Loucy (cell line): Measurements from ENCODE around the gene RIMBP2.

Experiments used
- H2AFZ ChIP-seq: fragments of 200-600 bp; sonication (generic); 2 replicates; pipeline ENCODE4 v1.6.0; 2016; ENCODE audit warnings: antibody characterized with exemption, mild to moderate bottlenecking, low read length, moderate library complexity
- H3F3A ChIP-seq: fragments of 200-600 bp; 2 replicates; pipeline ENCODE4 v1.6.0; 2016; ENCODE audit warnings: antibody characterized with exemption, low read depth, mild to moderate bottlenecking
- H3K27me3 ChIP-seq: fragments of 200-600 bp; sonication (generic); 2 replicates; pipeline ENCODE4 v1.6.1; 2014; ENCODE audit warnings: low read length, mild to moderate bottlenecking; ENCODE audit not compliant: insufficient read depth, poor library complexity, severe bottlenecking
- H3K36me3 ChIP-seq: fragments of 200-600 bp; sonication (generic); 2 replicates; pipeline ENCODE4 v1.6.1; 2016; ENCODE audit warnings: low read length; ENCODE audit not compliant: insufficient read depth
- H3K4me1 ChIP-seq: fragments of 200-600 bp; sonication (generic); 2 replicates; pipeline ENCODE4 v1.5.1; 2014; ENCODE audit warnings: low read length, mild to moderate bottlenecking; ENCODE audit not compliant: insufficient read depth, poor library complexity, severe bottlenecking
- H3K4me2 ChIP-seq: fragments of 200-600 bp; sonication (generic); 2 replicates; pipeline ENCODE4 v1.6.0; 2014; ENCODE audit warnings: antibody characterized with exemption, low read length, low read depth, mild to moderate bottlenecking; ENCODE audit not compliant: poor library complexity, severe bottlenecking
- H3K4me3 ChIP-seq: fragments of 200-600 bp; sonication (generic); 2 replicates; pipeline ENCODE4 v1.5.1; 2014; ENCODE audit warnings: low read length, mild to moderate bottlenecking, mixed read lengths; ENCODE audit not compliant: poor library complexity, severe bottlenecking
- H3K79me2 ChIP-seq: fragments of 200-600 bp; sonication (generic); 2 replicates; pipeline ENCODE4 v1.6.1; 2014; ENCODE audit warnings: low read length; ENCODE audit not compliant: insufficient read depth
- H3K9ac ChIP-seq: fragments of 200-600 bp; sonication (generic); 2 replicates; pipeline ENCODE4 v1.6.0; 2014; ENCODE audit warnings: mild to moderate bottlenecking, low read depth, low read length, moderate library complexity; ENCODE audit not compliant: poor library complexity, severe bottlenecking
- H3K9me2 ChIP-seq: fragments of 200-600 bp; sonication (generic); replicated peaks from 2 replicates; pipeline ENCODE4 v1.6.1; 2016; ENCODE audit warnings: low read depth, low read length, mixed read lengths
- H3K9me3 ChIP-seq: fragments of 200-600 bp; sonication (generic); 2 replicates; pipeline ENCODE4 v1.6.1; 2014; ENCODE audit warnings: mild to moderate bottlenecking, antibody characterized with exemption, low read length, low read depth; ENCODE audit not compliant: insufficient read depth
- H4K20me1 ChIP-seq: fragments of 200-600 bp; sonication (generic); 2 replicates; pipeline ENCODE4 v1.6.0; 2014; ENCODE audit warnings: antibody characterized with exemption, low read length, mild to moderate bottlenecking; ENCODE audit not compliant: insufficient read depth, poor library complexity, severe bottlenecking
- EZH2phosphoT487 ChIP-seq: fragments of 200-600 bp; IDR thresholded peaks from 2 replicates; pipeline ENCODE4 v1.6.1; 2018; ENCODE audit warnings: antibody characterized with exemption, mild to moderate bottlenecking, moderate library complexity, borderline replicate concordance
- TF ChIP-seq, protein P1 (sequence below): fragments of 200-600 bp; sonication (generic); conservative IDR thresholded peaks from 2 replicates; pipeline ENCODE4 v1.5.1; 2014; ENCODE audit warnings: mild to moderate bottlenecking, antibody characterized with exemption, low read length

RIMBP2 gene

DNA sequence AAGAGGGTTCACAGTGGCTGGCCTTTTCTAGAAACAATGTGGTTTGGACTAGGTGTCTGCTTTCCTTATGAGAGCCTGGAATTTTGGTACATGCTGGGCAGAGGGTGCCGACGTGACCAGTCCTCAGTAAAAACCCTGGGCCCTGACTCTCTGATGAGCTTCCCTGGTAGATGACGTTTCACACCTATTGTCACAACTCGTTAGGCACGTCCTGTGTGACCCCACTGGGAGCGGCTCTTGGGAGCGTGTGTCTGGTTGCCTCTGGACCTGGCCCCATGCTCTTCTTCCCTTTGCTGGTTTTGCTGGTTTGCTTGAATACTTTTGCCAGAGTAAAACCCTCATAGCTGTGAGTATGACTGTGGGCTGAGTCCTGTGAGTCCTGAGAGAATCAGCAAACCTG is 136.9 kb downstream of the RIMBP2 start:
- no peaks in the 10 kb centered on the region; the same call in 1 of the 2 replicates for H3K9me3 ChIP-seq

DNA sequence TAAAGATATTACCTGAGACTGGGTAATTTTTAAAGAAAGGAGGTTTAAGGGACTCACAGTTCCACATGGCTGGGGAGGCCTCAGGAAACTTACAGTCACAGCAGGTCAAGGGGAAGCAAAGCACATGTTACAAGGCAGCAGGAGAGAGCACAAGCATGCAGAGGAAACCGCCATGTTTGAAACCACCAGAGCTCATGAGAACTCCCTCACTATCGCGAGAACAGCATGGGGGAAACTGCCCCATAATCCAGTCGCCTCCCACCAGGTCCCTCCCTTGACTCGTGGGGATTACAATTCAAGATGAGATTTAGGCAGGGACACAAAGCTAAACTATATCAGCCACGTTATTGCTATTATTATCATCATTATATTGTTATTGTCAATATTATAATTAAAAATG is 138.7 kb downstream of the RIMBP2 start:
- Histone ChIP-seq H4K20me1 (no peaks in the 10 kb centered on the region), H3K4me1 (no peaks in the 10 kb centered on the region), H3F3A (no peaks in the 10 kb centered on the region), H3K36me3 (no peaks in the 10 kb centered on the region), H3K4me2 (no peak overlapping the region), H2AFZ (no peak overlapping the region), H3K4me3 (no peak overlapping the region), H3K79me2 (no peaks in the 10 kb centered on the region), H3K9me3 (no peaks in the 10 kb centered on the region; the same call in 1 of the 2 replicates), H3K27me3 (no peaks in the 10 kb centered on the region), H3K9me2 (no peaks in the 10 kb centered on the region), H3K9ac (no peak overlapping the region)
- no peak for TF ChIP-seq EZH2phosphoT487
- TF ChIP-seq, protein P1, sequence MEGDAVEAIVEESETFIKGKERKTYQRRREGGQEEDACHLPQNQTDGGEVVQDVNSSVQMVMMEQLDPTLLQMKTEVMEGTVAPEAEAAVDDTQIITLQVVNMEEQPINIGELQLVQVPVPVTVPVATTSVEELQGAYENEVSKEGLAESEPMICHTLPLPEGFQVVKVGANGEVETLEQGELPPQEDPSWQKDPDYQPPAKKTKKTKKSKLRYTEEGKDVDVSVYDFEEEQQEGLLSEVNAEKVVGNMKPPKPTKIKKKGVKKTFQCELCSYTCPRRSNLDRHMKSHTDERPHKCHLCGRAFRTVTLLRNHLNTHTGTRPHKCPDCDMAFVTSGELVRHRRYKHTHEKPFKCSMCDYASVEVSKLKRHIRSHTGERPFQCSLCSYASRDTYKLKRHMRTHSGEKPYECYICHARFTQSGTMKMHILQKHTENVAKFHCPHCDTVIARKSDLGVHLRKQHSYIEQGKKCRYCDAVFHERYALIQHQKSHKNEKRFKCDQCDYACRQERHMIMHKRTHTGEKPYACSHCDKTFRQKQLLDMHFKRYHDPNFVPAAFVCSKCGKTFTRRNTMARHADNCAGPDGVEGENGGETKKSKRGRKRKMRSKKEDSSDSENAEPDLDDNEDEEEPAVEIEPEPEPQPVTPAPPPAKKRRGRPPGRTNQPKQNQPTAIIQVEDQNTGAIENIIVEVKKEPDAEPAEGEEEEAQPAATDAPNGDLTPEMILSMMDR: no peak

More for the DNA sequence above, 136.9 kb downstream of the RIMBP2 start:
- no peak for TF ChIP-seq EZH2phosphoT487
- TF ChIP-seq, protein P1: no peak
- no peaks in the 10 kb centered on the region for H3F3A ChIP-seq
- H3K9me2 ChIP-seq: no peaks in the 10 kb centered on the region
- H3K4me1 ChIP-seq: no peaks in the 10 kb centered on the region
- no peak overlapping the region for H3K4me2 ChIP-seq
- H3K79me2 ChIP-seq: no peaks in the 10 kb centered on the region
- no peak overlapping the region for H3K9ac ChIP-seq
- H3K4me3 ChIP-seq: no peak overlapping the region
- no peaks in the 10 kb centered on the region for H3K36me3 ChIP-seq
- H4K20me1 ChIP-seq: no peaks in the 10 kb centered on the region
- H3K27me3 ChIP-seq: no peaks in the 10 kb centered on the region
- H2AFZ ChIP-seq: no peak overlapping the region

DNA sequence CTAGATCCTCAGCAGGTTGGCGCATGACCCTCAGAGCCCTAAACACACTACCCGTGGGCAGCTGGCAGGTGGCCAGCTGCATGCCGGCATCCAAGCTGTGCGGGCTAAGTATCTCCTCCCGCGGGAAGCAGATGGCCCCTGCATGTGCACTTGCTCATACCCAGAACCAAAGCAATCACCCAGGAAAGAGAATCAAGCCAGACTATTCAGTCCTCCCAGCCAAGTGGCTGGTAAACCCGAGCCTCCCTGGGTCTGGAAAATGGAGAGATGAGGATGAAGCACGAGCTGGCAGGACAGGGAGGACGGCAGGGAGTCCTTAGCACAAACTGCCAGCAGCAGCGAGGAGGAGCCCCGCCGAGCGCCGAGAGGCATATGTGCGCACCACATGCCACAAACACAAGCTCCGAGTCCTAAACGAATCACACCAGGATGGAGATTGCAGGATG is 139.7 kb downstream of the RIMBP2 start:
- Histone ChIP-seq H3K9ac (no peak overlapping the region), H4K20me1 (no peaks in the 10 kb centered on the region), H3K4me1 (no peaks in the 10 kb centered on the region), H2AFZ (no peak overlapping the region), H3K9me2 (no peaks in the 10 kb centered on the region), H3K4me3 (no peak overlapping the region), H3K4me2 (no peak overlapping the region), H3K27me3 (no peaks in the 10 kb centered on the region), H3F3A (no peaks in the 10 kb centered on the region), H3K79me2 (no peaks in the 10 kb centered on the region), H3K36me3 (no peaks in the 10 kb centered on the region), H3K9me3 (peaks cover 3% of the 10 kb centered on the region; the same call in 1 of the 2 replicates)
- TF ChIP-seq, protein P1: no peak
- TF ChIP-seq EZH2phosphoT487: no peak
